Chondrocyte (in vitro differentiated cells): ENCODE measurements around the gene SYT6. TPM values are rescaled to one million over a fixed set of nuclear protein-coding genes. Genes with fewer than 3 reads are reported as not detected.

Experiments used
- DNase-seq: peaks from one replicate; pipeline ENCODE4 v3.0.0; 2021; ENCODE audit warnings: mixed read lengths, low spot score
- H3K27ac Mint-ChIP-seq: one replicate; pipeline ENCODE4 v1.8.0; 2021; ENCODE audit warnings: mild to moderate bottlenecking, moderate library complexity, mixed read lengths; ENCODE audit not compliant: unreplicated experiment
- H3K27me3 Mint-ChIP-seq: 2 replicates; pipeline ENCODE4 v1.8.0; 2021; ENCODE audit warnings: low read depth, mixed read lengths
- H3K36me3 Mint-ChIP-seq: 2 replicates; pipeline ENCODE4 v1.8.0; 2021; ENCODE audit warnings: low read depth, mixed read lengths
- H3K4me1 Mint-ChIP-seq: 2 replicates; pipeline ENCODE4 v1.8.0; 2021; ENCODE audit warnings: low read depth, mild to moderate bottlenecking, mixed read lengths
- H3K4me3 Mint-ChIP-seq: one replicate; pipeline ENCODE4 v1.8.0; 2021; ENCODE audit warnings: mild to moderate bottlenecking, moderate library complexity, mixed read lengths; ENCODE audit not compliant: unreplicated experiment
- H3K9me3 Mint-ChIP-seq: 2 replicates; pipeline ENCODE4 v1.8.0; 2021; ENCODE audit warnings: low read depth, mixed read lengths
- total RNA-seq: library from RNA; stranded (reverse); gene quantifications from 3 replicates; pipeline ENCODE4 v1.2.1, GENCODE V29; 2021
- TF ChIP-seq, protein P1 (sequence below): fragments of 200-600 bp; sonication (generic); IDR thresholded peaks from 2 replicates; pipeline ENCODE4 v1.5.0; 2021; ENCODE audit warnings: antibody characterized with exemption, mild to moderate bottlenecking, moderate library complexity

SYT6 gene
- total RNA-seq, 1 donor from 2014 or later, result not detected

- DNase-seq, result no peak
- Mint-ChIP-seq H3K9me3 (peaks cover 3% of the 10 kb centered on the region), H3K4me1 (no peaks in the 10 kb centered on the region), H3K36me3 (no peaks in the 10 kb centered on the region), H3K27ac (no peak overlapping the region), H3K4me3 (no peak overlapping the region), H3K27me3 (peaks cover 18% of the 10 kb centered on the region)
- TF ChIP-seq, protein P1, sequence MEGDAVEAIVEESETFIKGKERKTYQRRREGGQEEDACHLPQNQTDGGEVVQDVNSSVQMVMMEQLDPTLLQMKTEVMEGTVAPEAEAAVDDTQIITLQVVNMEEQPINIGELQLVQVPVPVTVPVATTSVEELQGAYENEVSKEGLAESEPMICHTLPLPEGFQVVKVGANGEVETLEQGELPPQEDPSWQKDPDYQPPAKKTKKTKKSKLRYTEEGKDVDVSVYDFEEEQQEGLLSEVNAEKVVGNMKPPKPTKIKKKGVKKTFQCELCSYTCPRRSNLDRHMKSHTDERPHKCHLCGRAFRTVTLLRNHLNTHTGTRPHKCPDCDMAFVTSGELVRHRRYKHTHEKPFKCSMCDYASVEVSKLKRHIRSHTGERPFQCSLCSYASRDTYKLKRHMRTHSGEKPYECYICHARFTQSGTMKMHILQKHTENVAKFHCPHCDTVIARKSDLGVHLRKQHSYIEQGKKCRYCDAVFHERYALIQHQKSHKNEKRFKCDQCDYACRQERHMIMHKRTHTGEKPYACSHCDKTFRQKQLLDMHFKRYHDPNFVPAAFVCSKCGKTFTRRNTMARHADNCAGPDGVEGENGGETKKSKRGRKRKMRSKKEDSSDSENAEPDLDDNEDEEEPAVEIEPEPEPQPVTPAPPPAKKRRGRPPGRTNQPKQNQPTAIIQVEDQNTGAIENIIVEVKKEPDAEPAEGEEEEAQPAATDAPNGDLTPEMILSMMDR, result no peak
Measured at GRCh38 chr1:114079596-114080190, 74.0 kb downstream of the SYT6 start.

- Mint-ChIP-seq H3K4me1 (no peaks in the 10 kb centered on the region), H3K27me3 (peaks cover 16% of the 10 kb centered on the region)
Measured at GRCh38 chr1:114078116-114078515, 75.6 kb downstream of the SYT6 start.

GRCh38 chr1:114077188-114077587, 76.5 kb downstream of the SYT6 start:
- Mint-ChIP-seq H3K36me3 (no peaks in the 10 kb centered on the region), H3K4me3 (no peak overlapping the region), H3K27me3 (peaks cover 13% of the 10 kb centered on the region), H3K27ac (no peak overlapping the region), H3K4me1 (no peaks in the 10 kb centered on the region), H3K9me3 (peaks cover 16% of the 10 kb centered on the region)
- no peak for DNase-seq
- TF ChIP-seq, protein P1, result no peak

More at GRCh38 chr1:114078116-114078515, 75.6 kb downstream of the SYT6 start:
- H3K9me3 Mint-ChIP-seq, result peaks cover 10% of the 10 kb centered on the region
- no peak overlapping the region for H3K27ac Mint-ChIP-seq
- H3K36me3 Mint-ChIP-seq, result no peaks in the 10 kb centered on the region
- H3K4me3 Mint-ChIP-seq, result no peak overlapping the region
- TF ChIP-seq, protein P1, result no peak
- no peak for DNase-seq

GRCh38 chr1:114076308-114076707, 77.4 kb downstream of the SYT6 start:
- Mint-ChIP-seq H3K4me1 (no peaks in the 10 kb centered on the region), H3K4me3 (no peak overlapping the region), H3K9me3 (peaks cover 23% of the 10 kb centered on the region)

DNA sequence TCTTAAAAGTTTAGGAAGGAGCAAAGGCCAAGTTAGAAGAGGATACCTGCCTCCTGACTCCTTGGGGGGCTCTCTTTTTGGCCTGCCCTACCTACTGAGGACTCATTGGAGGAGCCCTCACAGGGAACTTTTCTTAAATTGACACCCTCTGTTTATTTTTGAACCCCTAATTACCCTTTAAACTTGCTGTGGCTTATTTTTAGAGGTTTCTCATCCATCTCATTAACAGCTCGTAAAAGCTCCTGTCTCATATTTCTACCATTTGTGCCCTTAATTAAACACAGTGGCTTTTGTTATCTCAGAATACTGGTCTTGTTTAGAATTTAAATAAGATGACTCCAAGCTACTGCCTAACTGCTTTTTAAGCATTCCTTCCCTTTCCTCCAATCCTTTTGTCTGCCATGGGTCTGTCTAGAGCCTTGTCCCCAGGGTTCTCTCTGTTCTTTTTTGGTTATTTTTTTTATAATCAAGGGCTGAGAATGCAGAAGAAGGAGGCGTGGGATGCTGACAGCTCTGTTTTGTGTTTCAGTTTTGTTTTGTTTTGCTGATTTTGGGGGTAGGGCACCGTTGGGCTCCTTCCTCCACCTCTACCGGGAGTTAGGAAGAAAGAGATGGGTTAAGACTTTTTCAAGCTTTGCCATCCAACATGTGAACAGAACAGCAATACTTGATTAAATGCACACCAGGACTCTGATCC, 78.0 kb downstream of the SYT6 start:
- no peaks in the 10 kb centered on the region for H3K36me3 Mint-ChIP-seq
- peaks cover 8% of the 10 kb centered on the region for H3K27me3 Mint-ChIP-seq
- no peak overlapping the region for H3K27ac Mint-ChIP-seq
- peaks cover 27% of the 10 kb centered on the region for H3K9me3 Mint-ChIP-seq
- no peak for DNase-seq
- TF ChIP-seq, protein P1, result no peak
- no peaks in the 10 kb centered on the region for H3K4me1 Mint-ChIP-seq
- no peak overlapping the region for H3K4me3 Mint-ChIP-seq

More at GRCh38 chr1:114076308-114076707, 77.4 kb downstream of the SYT6 start:
- peaks cover 13% of the 10 kb centered on the region for H3K27me3 Mint-ChIP-seq
- TF ChIP-seq, protein P1, result no peak
- H3K36me3 Mint-ChIP-seq, result no peaks in the 10 kb centered on the region
- no peak for DNase-seq
- H3K27ac Mint-ChIP-seq, result no peak overlapping the region
